C4-2B (cell line): Measurements from ENCODE around the gene TCEAL7.

ENCODE experiments used
- ZFX ChIP-seq: fragments of 450-650 bp; IDR thresholded peaks from 2 replicates; pipeline ENCODE4 v1.6.1; 2017
- TF ChIP-seq, protein P1 (sequence below): fragments of 450-650 bp; conservative IDR thresholded peaks from 2 replicates; pipeline ENCODE4 v1.5.1; 2017; ENCODE audit warnings: mild to moderate bottlenecking

DNA sequence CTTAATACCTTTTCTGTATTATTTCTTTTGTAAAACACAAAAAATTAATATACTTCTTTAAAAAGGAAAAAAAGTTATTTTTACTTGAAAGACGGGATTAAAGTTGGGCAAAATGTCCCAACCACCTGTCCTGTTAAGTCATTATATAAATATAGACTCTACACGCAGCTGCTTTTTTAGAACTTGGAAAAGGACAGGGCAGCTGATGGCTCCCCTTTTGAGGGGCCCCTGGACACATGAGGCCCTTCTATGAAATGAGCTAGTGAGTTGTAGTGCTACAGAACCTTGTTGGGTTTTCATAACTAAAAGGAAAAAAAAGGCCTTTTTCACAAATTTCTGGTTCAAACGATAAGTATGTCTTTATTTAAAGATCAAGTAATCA is 18.6 kb upstream of the TCEAL7 start:
- TF ChIP-seq, protein P1, sequence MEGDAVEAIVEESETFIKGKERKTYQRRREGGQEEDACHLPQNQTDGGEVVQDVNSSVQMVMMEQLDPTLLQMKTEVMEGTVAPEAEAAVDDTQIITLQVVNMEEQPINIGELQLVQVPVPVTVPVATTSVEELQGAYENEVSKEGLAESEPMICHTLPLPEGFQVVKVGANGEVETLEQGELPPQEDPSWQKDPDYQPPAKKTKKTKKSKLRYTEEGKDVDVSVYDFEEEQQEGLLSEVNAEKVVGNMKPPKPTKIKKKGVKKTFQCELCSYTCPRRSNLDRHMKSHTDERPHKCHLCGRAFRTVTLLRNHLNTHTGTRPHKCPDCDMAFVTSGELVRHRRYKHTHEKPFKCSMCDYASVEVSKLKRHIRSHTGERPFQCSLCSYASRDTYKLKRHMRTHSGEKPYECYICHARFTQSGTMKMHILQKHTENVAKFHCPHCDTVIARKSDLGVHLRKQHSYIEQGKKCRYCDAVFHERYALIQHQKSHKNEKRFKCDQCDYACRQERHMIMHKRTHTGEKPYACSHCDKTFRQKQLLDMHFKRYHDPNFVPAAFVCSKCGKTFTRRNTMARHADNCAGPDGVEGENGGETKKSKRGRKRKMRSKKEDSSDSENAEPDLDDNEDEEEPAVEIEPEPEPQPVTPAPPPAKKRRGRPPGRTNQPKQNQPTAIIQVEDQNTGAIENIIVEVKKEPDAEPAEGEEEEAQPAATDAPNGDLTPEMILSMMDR, result no peak
- TF ChIP-seq ZFX, result no peak
